Gastrocnemius medialis (tissue), 4 donors: ENCODE data around the gene TLDC2. TPM values are rescaled to one million over a fixed set of nuclear protein-coding genes. Genes with fewer than 3 reads are reported as not detected.

Experiments used
- ATAC-seq, 2 donors: fragments of 150-250 bp; one replicate each; pipeline ENCODE4 v1.9.1; 2016
- DNase-seq, 2 donors: peaks; one replicate each; pipeline ENCODE4 v3.0.0-alpha.2; 2019
- H3K27ac ChIP-seq, 4 donors: fragments of 200-600 bp; sonication (generic); 1 replicate in 1 of 4; 2 replicates in 3 of 4; pipeline ENCODE4 v1.5.1; 2016 to 2018; ENCODE audit warnings: mild to moderate bottlenecking in 2 of 4, moderate library complexity in 1 of 4
- H3K27me3 ChIP-seq, 3 donors: fragments of 200-600 bp; sonication (generic) in 2 of 3; 1 replicate in 1 of 3; 2 replicates in 2 of 3; pipeline versions ENCODE4 v1.5.1 to v1.6.0; 2016 to 2019; ENCODE audit warnings: mild to moderate bottlenecking in 1 of 3, moderate library complexity in 1 of 3
- H3K36me3 ChIP-seq, 2 donors: fragments of 200-600 bp; sonication (generic) in 1 of 2; one replicate each; pipeline ENCODE4 v1.5.1; 2017 to 2018
- H3K4me1 ChIP-seq, 2 donors: fragments of 200-600 bp; sonication (generic) in 1 of 2; one replicate each; pipeline ENCODE4 v1.5.1; 2016 to 2017; ENCODE audit warnings: mild to moderate bottlenecking in 2 of 2
- H3K4me3 ChIP-seq, 4 donors: fragments of 200-600 bp; sonication (generic) in 3 of 4; 1 replicate in 1 of 4; 2 replicates in 3 of 4; pipeline ENCODE4 v1.5.1; 2016 to 2019; ENCODE audit warnings: mild to moderate bottlenecking in 2 of 4
- H3K9me3 ChIP-seq, 3 donors: fragments of 200-600 bp; sonication (generic) in 2 of 3; 1 replicate in 1 of 3; 2 replicates in 2 of 3; pipeline ENCODE4 v1.5.1; 2016 to 2019
- CTCF ChIP-seq, 5 experiments: fragments of 450-650 bp in 3 of 5; fragments of 200-600 bp in 2 of 5; sonication (generic) in 2 of 5; IDR thresholded peaks in 4 of 5; conservative IDR thresholded peaks in 1 of 5; 1 replicate in 4 of 5; 2 replicates in 1 of 5; pipeline ENCODE4 v1.5.1; 2016 to 2019; ENCODE audit warnings: antibody characterized with exemption in 5 of 5, mild to moderate bottlenecking in 3 of 5, moderate library complexity in 3 of 5
- POLR2A ChIP-seq, 2 donors: fragments of 450-650 bp; IDR thresholded peaks; one replicate each; pipeline ENCODE4 v1.6.1; 2017; ENCODE audit warnings: antibody characterized with exemption in 2 of 2, mild to moderate bottlenecking in 2 of 2, moderate library complexity in 2 of 2
- in situ Hi-C, 4 donors: fragments of 200-750 bp; cut with MboI; loops; one replicate each; pipeline versions ENCODE4 v1.15.0 to v1.8.0; 2017; ENCODE audit warnings: low sequenced_read_pairs in 4 of 4
- intact Hi-C: fragments of 100-400 bp; cut with DNase I; formaldehyde crosslinking; loops from one replicate; pipeline ENCODE4 v1.15.1; 2023; ENCODE audit warnings: low total_unique reads
- total RNA-seq, 4 donors: library from RNA; depleted of rRNA; stranded (reverse); fragments of >200 nt; gene quantifications; one replicate each; pipeline versions ENCODE4 v1.1.0 to v1.2.3, GENCODE V29; 2016

Gene TLDC2
- total RNA-seq, 4 donors from 2014 or later: not detected

GRCh38 chr20:36847009-36847709 lies 28.8 kb upstream of the TLDC2 start:
- no peaks in the 10 kb centered on the region for H3K36me3 ChIP-seq
- no peak for TF ChIP-seq CTCF (IDR thresholded peaks at IDR 0.05 in 4 of 5, conservative IDR thresholded peaks at IDR 0.05 in 1 of 5)
- ATAC-seq: peak; percentile 82 to 84
- no peaks in the 10 kb centered on the region for H3K9me3 ChIP-seq
- peak overlapping the region; percentile 75 to 82 (median 81) for H3K27ac ChIP-seq
- DNase-seq: peak; percentile 61 to 73
- no peak overlapping the region for H3K4me3 ChIP-seq
- H3K4me1 ChIP-seq: peaks cover 15 to 25% of the 10 kb centered on the region in 2 donors
- intact Hi-C loops: no loop called here
- no peaks in the 10 kb centered on the region for H3K27me3 ChIP-seq
- in situ Hi-C loops: no loop called here

- in situ Hi-C loops: no loop called here
- ATAC-seq (peak in 1 of 2 donors; percentile 34), DNase-seq (no peak)
- H3K27me3 ChIP-seq: no peaks in the 10 kb centered on the region
- peaks cover 20 to 25% of the 10 kb centered on the region in 2 donors for H3K4me1 ChIP-seq
- peak overlapping the region; percentile 75 to 82 (median 81) for H3K27ac ChIP-seq
- H3K4me3 ChIP-seq: no peak overlapping the region
- no peaks in the 10 kb centered on the region for H3K36me3 ChIP-seq
- H3K9me3 ChIP-seq: no peaks in the 10 kb centered on the region
- TF ChIP-seq POLR2A (IDR thresholded peaks at IDR 0.05): no peak
- no peak for TF ChIP-seq CTCF (IDR thresholded peaks at IDR 0.05 in 4 of 5, conservative IDR thresholded peaks at IDR 0.05 in 1 of 5)
- intact Hi-C loops: no loop called here
Observed at GRCh38 chr20:36847710-36848040, 28.3 kb upstream of the TLDC2 start.

- Histone ChIP-seq H3K4me1 (peaks cover 22 to 25% of the 10 kb centered on the region in 2 donors), H3K27me3 (no peaks in the 10 kb centered on the region), H3K27ac (peak overlapping the region; percentile 75 to 82 (median 81)), H3K36me3 (no peaks in the 10 kb centered on the region), H3K9me3 (no peaks in the 10 kb centered on the region), H3K4me3 (no peak overlapping the region)
- intact Hi-C loops (no loop called here), in situ Hi-C loops (no loop called here)
- ATAC-seq (peak; percentile 48 to 55), DNase-seq (peak; percentile 33 to 50)
- TF ChIP-seq POLR2A (IDR thresholded peaks at IDR 0.05): no peak
- no peak for TF ChIP-seq CTCF (IDR thresholded peaks at IDR 0.05 in 4 of 5, conservative IDR thresholded peaks at IDR 0.05 in 1 of 5)
Observed at GRCh38 chr20:36848078-36848660, 27.8 kb upstream of the TLDC2 start.

- ATAC-seq: no peak
- peak overlapping the region; percentile 75 to 82 (median 81) for H3K27ac ChIP-seq
- in situ Hi-C loops: no loop called here
Observed at GRCh38 chr20:36848677-36849076, 27.3 kb upstream of the TLDC2 start.

More at GRCh38 chr20:36848677-36849076, 27.3 kb upstream of the TLDC2 start:
- Histone ChIP-seq H3K9me3 (no peaks in the 10 kb centered on the region), H3K4me1 (peaks cover 23 to 25% of the 10 kb centered on the region in 2 donors), H3K4me3 (no peak overlapping the region), H3K27me3 (no peaks in the 10 kb centered on the region), H3K36me3 (no peaks in the 10 kb centered on the region)
- no peak for TF ChIP-seq CTCF (IDR thresholded peaks at IDR 0.05 in 4 of 5, conservative IDR thresholded peaks at IDR 0.05 in 1 of 5)
- TF ChIP-seq POLR2A (IDR thresholded peaks at IDR 0.05): no peak
- no peak for DNase-seq
- intact Hi-C loops: no loop called here
